SK-N-SH (cell line): ENCODE data around the gene ENHO. TPM values are rescaled to one million over a fixed set of nuclear protein-coding genes. Genes with fewer than 3 reads are reported as not detected.

Source experiments
- CTCF ChIA-PET: fragments of 300-600, 350-600 bp; formaldehyde crosslinking; extraction: SDS; loops from one replicate; lab custom pipeline; 2021; lab: Yijun Ruan, JAX
- POLR2A ChIA-PET: fragments of 350-600 bp; sonication (Branson Sonifier 250); formaldehyde crosslinking; extraction: SDS; loops from one replicate; lab custom pipeline; 2020; ENCODE audit warnings: antibody characterized with exemption, inconsistent platforms; lab: Yijun Ruan, JAX
- DNase-seq: peaks from one replicate; pipeline ENCODE4 v3.0.0; 2012
- H2AFZ ChIP-seq: fragments of 200-600 bp; sonication (generic); 2 replicates; pipeline ENCODE4 v1.8.1; 2016; ENCODE audit warnings: antibody characterized with exemption, mild to moderate bottlenecking, low read depth
- H3F3A ChIP-seq: fragments of 200-600 bp; sonication (generic); replicated peaks from 2 replicates; pipeline ENCODE3; 2016; ENCODE audit warnings: antibody characterized with exemption, mild to moderate bottlenecking; ENCODE audit not compliant: insufficient read depth
- H3K27ac ChIP-seq, 2 experiments: fragments of 200-500 bp in 1 of 2; fragments of 200-600 bp in 1 of 2; sonication (Bioruptor generic) in 1 of 2; sonication (generic), shearing (Covaris generic) in 1 of 2; 2 replicates each; pipeline versions ENCODE4 v1.5.1 to v1.6.1; 2014 to 2016; ENCODE audit warnings: low read depth in 2 of 2, inconsistent platforms in 1 of 2, low read length in 1 of 2, mild to moderate bottlenecking in 1 of 2, mixed read lengths in 1 of 2
- H3K27me3 ChIP-seq: fragments of 200-600 bp; sonication (generic), shearing (Covaris generic); 2 replicates; pipeline ENCODE4 v1.6.1; 2016; ENCODE audit warnings: mixed run types; ENCODE audit not compliant: insufficient read depth
- H3K36me3 ChIP-seq, 2 experiments: fragments of 200-500 bp in 1 of 2; fragments of 200-600 bp in 1 of 2; sonication (Bioruptor generic) in 1 of 2; sonication (generic) in 1 of 2; replicated peaks in 1 of 2; 2 replicates each; pipeline versions ENCODE3 to v1.5.1; 2014 to 2016; ENCODE audit warnings: low read length in 1 of 2, mild to moderate bottlenecking in 1 of 2; ENCODE audit not compliant: insufficient read depth in 2 of 2, control insufficient read depth in 1 of 2
- H3K4me1 ChIP-seq, 2 experiments: fragments of 200-500 bp in 1 of 2; fragments of 200-600 bp in 1 of 2; sonication (Bioruptor generic) in 1 of 2; sonication (generic), shearing (Covaris generic) in 1 of 2; 2 replicates each; pipeline versions ENCODE4 v1.5.1 to v1.6.1; 2014 to 2016; ENCODE audit warnings: low read depth in 1 of 2, low read length in 1 of 2, mixed run types in 1 of 2; ENCODE audit not compliant: insufficient read depth in 2 of 2, control insufficient read depth in 1 of 2
- H3K4me2 ChIP-seq: fragments of 200-600 bp; sonication (generic), shearing (Covaris generic); 2 replicates; pipeline ENCODE4 v1.6.1; 2017; ENCODE audit warnings: mixed run types
- H3K4me3 ChIP-seq, 2 experiments: fragments of 200-500 bp in 1 of 2; fragments of 200-600 bp in 1 of 2; sonication (Bioruptor generic) in 1 of 2; sonication (generic), shearing (Covaris generic) in 1 of 2; 2 replicates each; pipeline versions ENCODE4 v1.5.1 to v1.8.1; 2014 to 2016; ENCODE audit warnings: low read depth in 2 of 2, inconsistent platforms in 1 of 2, low read length in 1 of 2, mild to moderate bottlenecking in 1 of 2, mixed read lengths in 1 of 2, moderate library complexity in 1 of 2
- H3K79me2 ChIP-seq: fragments of 200-600 bp; sonication (generic); 2 replicates; pipeline ENCODE4 v1.8.1; 2017; ENCODE audit warnings: mild to moderate bottlenecking; ENCODE audit not compliant: insufficient read depth
- H3K9ac ChIP-seq: fragments of 200-600 bp; sonication (generic); 2 replicates; pipeline ENCODE4 v1.6.1; 2017; ENCODE audit warnings: mixed run types
- H3K9me2 ChIP-seq: fragments of 200-600 bp; sonication (generic); 2 replicates; pipeline ENCODE4 v1.6.1; 2017; ENCODE audit warnings: mixed run types
- H3K9me3 ChIP-seq: fragments of 200-600 bp; sonication (generic); 2 replicates; pipeline ENCODE4 v1.6.1; 2017; ENCODE audit warnings: mixed run types, mild to moderate bottlenecking, moderate library complexity
- H4K20me1 ChIP-seq: fragments of 200-600 bp; sonication (generic); 2 replicates; pipeline ENCODE4 v1.6.1; 2017; ENCODE audit warnings: mild to moderate bottlenecking, mixed run types; ENCODE audit not compliant: insufficient read depth
- CHD2 ChIP-seq: fragments of 150-350 bp; IDR thresholded peaks from 2 replicates; pipeline ENCODE4 v1.6.1; 2018; ENCODE audit warnings: low read length; ENCODE audit not compliant: partially characterized antibody
- CTCF ChIP-seq: fragments of 200-600 bp; sonication (generic); IDR thresholded peaks from 2 replicates; pipeline ENCODE4 v1.6.1; 2017; ENCODE audit warnings: antibody characterized with exemption, mild to moderate bottlenecking, moderate library complexity
- ELF1 ChIP-seq: IDR thresholded peaks from 2 replicates; pipeline ENCODE4 v1.4.0; 2012
- EZH2phosphoT487 ChIP-seq: fragments of 200-600 bp; sonication (generic); IDR thresholded peaks from 2 replicates; pipeline ENCODE4 v1.6.1; 2017; ENCODE audit warnings: low read depth, mixed run types, mild to moderate bottlenecking, antibody characterized with exemption, moderate library complexity, borderline replicate concordance
- FOSL2 ChIP-seq: IDR thresholded peaks from 2 replicates; pipeline ENCODE4 v1.4.0; 2012; ENCODE audit warnings: low read depth, mild to moderate bottlenecking, moderate library complexity, borderline replicate concordance
- IRF3 ChIP-seq: fragments of 150-350 bp; IDR thresholded peaks from 2 replicates; pipeline ENCODE4 v1.6.1; 2016; ENCODE audit warnings: mild to moderate bottlenecking, low read depth, low read length
- JUND ChIP-seq: IDR thresholded peaks from 2 replicates; pipeline ENCODE4 v1.4.0; 2012
- PBX3 ChIP-seq: IDR thresholded peaks from 2 replicates; pipeline ENCODE4; 2012
- POLR2AphosphoS5 ChIP-seq: IDR thresholded peaks from 2 replicates; pipeline ENCODE4 v1.6.1; 2012; ENCODE audit warnings: low read depth, low read length
- REST ChIP-seq: IDR thresholded peaks from 2 replicates; pipeline ENCODE4 v1.6.1; 2012; ENCODE audit warnings: mild to moderate bottlenecking, low read depth, low read length, moderate library complexity
- TAF1 ChIP-seq: IDR thresholded peaks from 2 replicates; pipeline ENCODE4 v1.6.1; 2012; ENCODE audit warnings: low read depth, mild to moderate bottlenecking, low read length, moderate library complexity, borderline replicate concordance
- TCF12 ChIP-seq: IDR thresholded peaks from 2 replicates; pipeline ENCODE4 v1.4.0; 2012
- USF1 ChIP-seq: IDR thresholded peaks from 2 replicates; pipeline ENCODE4 v1.4.0; 2012; ENCODE audit warnings: low read depth, borderline replicate concordance
- USF2 ChIP-seq: fragments of 150-350 bp; IDR thresholded peaks from 2 replicates; pipeline ENCODE4 v1.6.1; 2017; ENCODE audit warnings: antibody characterized with exemption, low read length, low read depth, borderline replicate concordance
- ZBTB33 ChIP-seq: IDR thresholded peaks from 2 replicates; pipeline ENCODE4 v1.4.0; 2012; ENCODE audit warnings: low read depth, borderline replicate concordance
- WGBS: methylation state at CpG from one replicate; pipeline ENCODE4 v1.1.6; 2017; ENCODE audit warnings: low lambda C conversion rate; 5-methylcytosine and 5-hydroxymethylcytosine counted together
- polyA plus RNA-seq, 3 experiments: library from polyadenylated mRNA; depleted of rRNA; stranded (reverse); fragments of >200 nt; gene quantifications; 2 replicates each; pipeline ENCODE4 v1.2.3, GENCODE V29; 2012

ENHO gene
- polyA plus RNA-seq, 1 of the 3 experiments (the other 2 are of a cell fraction), result 1.5 TPM

- H3K79me2 ChIP-seq, result no peaks in the 10 kb centered on the region
- no peaks in the 10 kb centered on the region for H3K36me3 ChIP-seq
- no peak overlapping the region for H3K9ac ChIP-seq
- no peaks in the 10 kb centered on the region for H4K20me1 ChIP-seq
- CTCF ChIA-PET, result interaction anchor here (0.9 to 18.0 kb wide), 4 partner anchors 14 to 60 kb away, joined by 3 to 507 read pairs (median 4); partner anchors contain the start of gene CNTFR
- DNase-seq, result no peak
- H3K27me3 ChIP-seq, result peaks cover 5% of the 10 kb centered on the region; the same call in 1 of the 2 replicates
- no peak overlapping the region for H2AFZ ChIP-seq
- no peaks in the 10 kb centered on the region for H3K9me3 ChIP-seq
- POLR2A ChIA-PET, result no interaction called here
- H3K4me2 ChIP-seq, result no peak overlapping the region
- no peak overlapping the region for H3K27ac ChIP-seq
- H3K9me2 ChIP-seq, result no peaks in the 10 kb centered on the region
- 65% methylated on average over 6 of the region's 6 CpGs for WGBS
- TF ChIP-seq PBX3 (no peak), REST (no peak), CHD2 (no peak), POLR2AphosphoS5 (no peak)
- H3K4me3 ChIP-seq, result no peak overlapping the region
- no peaks in the 10 kb centered on the region for H3F3A ChIP-seq
- H3K4me1 ChIP-seq, result peaks cover 0 to 42% of the 10 kb centered on the region in 2 experiments; a peak in 1 of 4 replicates
These were observed 22.7 kb upstream of the ENHO start for GRCh38 chr9:34545497-34545896.

- Histone ChIP-seq H3K9ac (no peak overlapping the region), H3K27me3 (peaks cover 5% of the 10 kb centered on the region; the same call in 1 of the 2 replicates), H3K4me2 (no peak overlapping the region), H3K9me3 (no peaks in the 10 kb centered on the region), H3K79me2 (no peaks in the 10 kb centered on the region), H3K36me3 (no peaks in the 10 kb centered on the region), H2AFZ (no peak overlapping the region), H3F3A (no peaks in the 10 kb centered on the region), H3K9me2 (no peaks in the 10 kb centered on the region), H3K4me3 (no peak overlapping the region), H3K4me1 (peaks cover 0 to 28% of the 10 kb centered on the region in 2 experiments; a peak in 1 of 4 replicates), H3K27ac (no peak overlapping the region), H4K20me1 (no peaks in the 10 kb centered on the region)
- CTCF ChIA-PET, result interaction anchor here (1.0 to 18.0 kb wide), 6 partner anchors 43 to 141 kb away, joined by 3 to 507 read pairs (median 4); partner anchors contain the start of gene CNTFR
- DNase-seq, result no peak
- WGBS, result 46% methylated on average over 5 of the region's 5 CpGs
- POLR2A ChIA-PET, result no interaction called here
- TF ChIP-seq USF2 (no peak), CTCF (no peak), POLR2AphosphoS5 (no peak), ELF1 (no peak), USF1 (no peak), FOSL2 (no peak), ZBTB33 (no peak), TCF12 (no peak), TAF1 (no peak), IRF3 (no peak), EZH2phosphoT487 (no peak), JUND (no peak)
These were observed 21.2 kb upstream of the ENHO start for GRCh38 chr9:34544035-34544434.
